ENCODE data around the gene ESR2. TPM values are rescaled to one million over a fixed set of nuclear protein-coding genes. Genes with fewer than 3 reads are reported as not detected.

The ESR2 gene
- total RNA-seq (ENCODE audit: unreplicated experiment), result not detected
- long read RNA-seq, result 0 reads

DNA sequence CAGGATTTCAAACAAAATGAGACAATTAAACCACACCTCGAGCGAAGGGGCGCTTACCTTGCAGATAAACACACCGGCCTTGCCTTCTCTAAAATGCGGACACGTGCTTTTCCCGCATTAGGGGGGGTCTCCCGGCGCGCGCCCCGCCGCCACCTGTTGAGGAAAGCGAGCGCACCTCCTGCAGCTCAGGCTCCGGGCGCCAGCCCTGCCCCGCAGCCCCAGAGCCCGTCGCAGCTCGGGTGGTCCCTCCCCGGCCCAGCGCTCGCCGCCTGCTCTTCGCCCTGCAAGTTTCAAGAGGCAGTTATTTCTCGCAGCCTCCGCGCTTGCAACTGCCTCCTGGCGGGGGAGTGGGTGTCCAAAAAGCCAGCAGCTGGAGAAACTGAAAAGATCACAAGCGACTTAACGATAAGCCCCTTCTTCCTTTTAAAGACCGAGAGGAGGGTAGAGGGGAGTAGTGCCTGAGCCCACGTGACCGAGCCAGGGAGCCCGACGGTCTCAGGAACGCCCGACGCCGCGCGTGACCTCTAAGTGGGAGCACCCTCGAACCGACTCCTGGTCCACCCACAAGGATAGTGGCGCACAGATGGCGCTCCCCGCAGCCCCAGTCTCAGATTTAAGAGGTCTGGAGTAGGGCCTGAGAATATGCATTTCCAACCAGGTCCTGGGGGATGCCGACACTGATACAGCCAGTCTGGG is at the start of gene ESR2:
Gene ESR2, minus strand, starts transcription at position 396 of the 696 bp plus-strand sequence. CDS start 11,386 bp downstream, outside the sequence.
- Mint-ChIP-seq H3K9me3 (ENCODE audit: unreplicated experiment) (no peaks in the 10 kb centered on the region), H3K27me3 (ENCODE audit: unreplicated experiment) (peaks cover 5% of the 10 kb centered on the region), H3K4me1 (ENCODE audit: unreplicated experiment) (peaks cover 5% of the 10 kb centered on the region), H3K27ac (ENCODE audit: unreplicated experiment) (no peak within 1 kb of the TSS), H3K4me3 (ENCODE audit: unreplicated experiment) (peak within 1 kb of the TSS; percentile 63), H3K36me3 (ENCODE audit: low read depth, unreplicated experiment) (no peaks in the 10 kb centered on the region)
- no peak for TF ChIP-seq CTCF (IDR thresholded peaks at IDR 0.05; ENCODE audit: unreplicated experiment)
- peak; percentile 53 for DNase-seq (ENCODE audit: low spot score)

GRCh38 chr14:64340560-64341196 is 46.5 kb upstream of the ESR2 start:
- peaks cover 10% of the 10 kb centered on the region for H3K27me3 Mint-ChIP-seq (ENCODE audit: unreplicated experiment)
- no peak for TF ChIP-seq CTCF (IDR thresholded peaks at IDR 0.05; ENCODE audit: unreplicated experiment)
- peaks cover 4% of the 10 kb centered on the region for H3K9me3 Mint-ChIP-seq (ENCODE audit: unreplicated experiment)
- H3K4me1 Mint-ChIP-seq (ENCODE audit: unreplicated experiment), result no peaks in the 10 kb centered on the region
- H3K36me3 Mint-ChIP-seq (ENCODE audit: low read depth, unreplicated experiment), result no peaks in the 10 kb centered on the region
- no peak overlapping the region for H3K4me3 Mint-ChIP-seq (ENCODE audit: unreplicated experiment)
- no peak overlapping the region for H3K27ac Mint-ChIP-seq (ENCODE audit: unreplicated experiment)
- no peak for DNase-seq (ENCODE audit: low spot score)

DNA sequence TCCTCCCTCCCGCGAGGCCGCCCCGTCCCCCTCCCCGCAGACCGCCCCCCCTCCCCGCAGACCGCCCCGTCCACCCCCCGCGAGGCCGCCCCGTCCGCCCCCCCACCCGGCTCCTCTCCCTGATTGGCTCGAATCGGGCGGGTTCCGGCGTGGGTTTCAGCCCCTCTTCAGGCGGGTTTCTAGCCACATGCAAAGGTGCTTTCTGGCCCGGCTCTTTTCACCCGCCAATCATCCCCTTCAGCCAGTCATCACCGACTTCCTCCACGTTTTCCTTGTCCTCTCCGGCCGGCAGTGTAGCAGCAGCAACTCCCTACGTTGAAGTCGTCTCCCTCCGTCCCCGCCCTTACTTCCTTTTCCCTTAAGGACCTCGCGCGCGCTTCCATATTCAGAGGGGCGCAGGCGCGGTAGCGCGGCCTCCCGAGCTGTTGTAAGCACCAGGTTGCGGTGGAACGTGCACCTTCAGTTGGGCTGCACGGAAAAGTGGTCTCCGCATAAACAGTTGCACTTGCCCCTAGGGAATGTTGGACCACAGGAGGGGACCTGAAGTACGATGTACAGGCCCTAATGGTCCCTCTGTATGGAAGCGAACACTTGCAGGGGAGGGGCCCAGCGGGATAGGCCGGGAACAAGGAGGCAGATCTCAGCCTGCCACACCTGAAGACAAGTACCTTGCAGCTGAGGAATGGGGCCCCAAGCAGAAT is 44.6 kb upstream of the ESR2 start:
- no peak for TF ChIP-seq CTCF (IDR thresholded peaks at IDR 0.05; ENCODE audit: unreplicated experiment)
- Mint-ChIP-seq H3K4me3 (ENCODE audit: unreplicated experiment) (peak overlapping the region; percentile 95), H3K36me3 (ENCODE audit: low read depth, unreplicated experiment) (no peaks in the 10 kb centered on the region), H3K27ac (ENCODE audit: unreplicated experiment) (peak overlapping the region; percentile 57), H3K27me3 (ENCODE audit: unreplicated experiment) (peaks cover 8% of the 10 kb centered on the region), H3K9me3 (ENCODE audit: unreplicated experiment) (peaks cover 4% of the 10 kb centered on the region), H3K4me1 (ENCODE audit: unreplicated experiment) (no peaks in the 10 kb centered on the region)
- DNase-seq (ENCODE audit: low spot score), result peak; percentile 85

- Mint-ChIP-seq H3K4me3 (ENCODE audit: unreplicated experiment) (peak overlapping the region; percentile 95), H3K4me1 (ENCODE audit: unreplicated experiment) (no peaks in the 10 kb centered on the region), H3K27me3 (ENCODE audit: unreplicated experiment) (peaks cover 5% of the 10 kb centered on the region), H3K36me3 (ENCODE audit: low read depth, unreplicated experiment) (no peaks in the 10 kb centered on the region), H3K27ac (ENCODE audit: unreplicated experiment) (no peak overlapping the region), H3K9me3 (ENCODE audit: unreplicated experiment) (peaks cover 4% of the 10 kb centered on the region)
- TF ChIP-seq CTCF (IDR thresholded peaks at IDR 0.05; ENCODE audit: unreplicated experiment), result no peak
- DNase-seq (ENCODE audit: low spot score), result peak; percentile 74
Measured at GRCh38 chr14:64337888-64338615, 43.9 kb upstream of the ESR2 start.
